Measurements from ENCODE around the gene ZNF687.

GRCh38 chr1:151284013-151284577, 2.0 kb downstream of the ZNF687 start:
- TF ChIP-seq, protein P1, sequence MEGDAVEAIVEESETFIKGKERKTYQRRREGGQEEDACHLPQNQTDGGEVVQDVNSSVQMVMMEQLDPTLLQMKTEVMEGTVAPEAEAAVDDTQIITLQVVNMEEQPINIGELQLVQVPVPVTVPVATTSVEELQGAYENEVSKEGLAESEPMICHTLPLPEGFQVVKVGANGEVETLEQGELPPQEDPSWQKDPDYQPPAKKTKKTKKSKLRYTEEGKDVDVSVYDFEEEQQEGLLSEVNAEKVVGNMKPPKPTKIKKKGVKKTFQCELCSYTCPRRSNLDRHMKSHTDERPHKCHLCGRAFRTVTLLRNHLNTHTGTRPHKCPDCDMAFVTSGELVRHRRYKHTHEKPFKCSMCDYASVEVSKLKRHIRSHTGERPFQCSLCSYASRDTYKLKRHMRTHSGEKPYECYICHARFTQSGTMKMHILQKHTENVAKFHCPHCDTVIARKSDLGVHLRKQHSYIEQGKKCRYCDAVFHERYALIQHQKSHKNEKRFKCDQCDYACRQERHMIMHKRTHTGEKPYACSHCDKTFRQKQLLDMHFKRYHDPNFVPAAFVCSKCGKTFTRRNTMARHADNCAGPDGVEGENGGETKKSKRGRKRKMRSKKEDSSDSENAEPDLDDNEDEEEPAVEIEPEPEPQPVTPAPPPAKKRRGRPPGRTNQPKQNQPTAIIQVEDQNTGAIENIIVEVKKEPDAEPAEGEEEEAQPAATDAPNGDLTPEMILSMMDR (IDR thresholded peaks at IDR 0.05; ENCODE audit: low read depth, low read length): no peak
- no peak for TF ChIP-seq EZH2phosphoT487 (IDR thresholded peaks at IDR 0.05; ENCODE audit: low read depth)

Data from OCI-LY3 (cell line).